ENCODE measurements around the gene PADI4.

The PADI4 gene

DNA sequence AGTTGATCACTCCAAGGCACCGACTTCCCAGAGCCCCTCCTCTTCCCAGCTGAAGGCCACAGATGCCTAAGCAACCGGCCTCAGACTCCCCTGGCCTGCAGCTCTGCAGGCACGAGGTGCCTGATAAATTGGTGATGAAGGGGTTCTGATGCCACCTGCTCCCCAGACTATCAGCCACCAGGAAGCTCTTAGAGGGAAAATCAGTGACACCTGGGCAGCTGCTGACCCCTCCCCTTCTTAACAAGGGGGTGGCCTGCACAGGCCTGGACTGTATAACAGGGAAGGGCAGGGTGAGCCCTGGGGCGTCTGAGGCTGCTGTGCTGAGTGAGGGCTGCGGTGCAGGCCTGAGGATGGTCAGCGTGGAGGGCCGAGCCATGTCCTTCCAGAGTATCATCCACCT lies 63.9 kb downstream of the PADI4 start, which contains the start of gene PADI6:
TSS of gene PADI6 (plus strand) at position 301 of the 400 bp plus-strand sequence. CDS start at position 351, 50 bp downstream.
- POLR2A ChIA-PET = no interaction called here
- TF ChIP-seq PRDM2 (tag by site-specific recombination; IDR thresholded peaks at IDR 0.05; ENCODE audit: borderline replicate concordance) = no peak
- TF ChIP-seq ZNF121 (tag by site-specific recombination; IDR thresholded peaks at IDR 0.05) = no peak
- no peak for TF ChIP-seq ZNF175 (tag by site-specific recombination; IDR thresholded peaks at IDR 0.05)
- no peak for TF ChIP-seq ZNF610 (tag by site-specific recombination; IDR thresholded peaks at IDR 0.05; ENCODE audit: borderline replicate concordance)
- CTCF ChIA-PET = interaction anchor here (0.7 to 1.3 kb wide), 6 partner anchors 9 to 326 kb away, joined by 3 to 8 read pairs (median 3); no protein-coding TSS in a partner anchor

DNA sequence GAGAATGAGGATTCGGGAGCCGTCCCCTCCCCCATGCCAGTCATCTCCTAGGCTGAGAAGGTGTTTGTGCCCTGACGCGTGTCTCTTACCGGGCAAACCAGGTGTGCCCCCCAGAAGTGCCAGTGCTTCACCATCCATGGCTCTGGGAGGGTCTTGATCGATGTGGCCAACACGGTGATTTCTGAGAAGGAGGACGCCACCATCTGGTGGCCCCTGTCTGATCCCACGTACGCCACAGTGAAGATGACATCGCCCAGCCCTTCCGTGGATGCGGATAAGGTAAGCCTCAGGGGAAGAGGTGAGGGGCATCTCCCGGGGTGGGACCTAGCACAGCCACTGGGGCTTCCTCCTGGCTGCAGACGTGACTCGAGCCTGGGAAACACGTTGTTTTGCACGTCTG lies 65.0 kb downstream of the PADI4 start:
- Histone ChIP-seq H3K36me3 (ENCODE audit: control insufficient read depth in 2 of 2, insufficient read depth in 1 of 2, low read length in 2 of 2) (no peaks in the 10 kb centered on the region), H3K27ac (ENCODE audit: extremely low read depth, low read depth, low read length) (no peak overlapping the region), H3K4me1 (ENCODE audit: control insufficient read depth, insufficient read depth, low read length) (no peaks in the 10 kb centered on the region), H3K9me3 (ENCODE audit: control insufficient read depth, insufficient read depth, low read depth, low read length) (no peaks in the 10 kb centered on the region), H3K4me3 (ENCODE audit: low read depth, low read length) (no peak overlapping the region)
- POLR2A ChIA-PET = no interaction called here
- TF ChIP-seq HOXA7 (CRISPR knock-in tag; IDR thresholded peaks at IDR 0.05; ENCODE audit: borderline replicate concordance) (no peak), ZNF394 (tag by site-specific recombination; IDR thresholded peaks at IDR 0.05; ENCODE audit: borderline replicate concordance) (no peak), BCL11A (tag by site-specific recombination; IDR thresholded peaks at IDR 0.05; ENCODE audit: low read depth) (no peak), SETDB1 (IDR thresholded peaks at IDR 0.05; ENCODE audit: insufficient read length, low read length) (no peak), ZBTB7A (tag by site-specific recombination; IDR thresholded peaks at IDR 0.05; ENCODE audit: low read depth) (no peak), PRDM2 (tag by site-specific recombination; IDR thresholded peaks at IDR 0.05; ENCODE audit: borderline replicate concordance) (no peak), ZNF146 (tag by site-specific recombination; IDR thresholded peaks at IDR 0.05) (no peak), ZNF670 (tag by site-specific recombination; IDR thresholded peaks at IDR 0.05; ENCODE audit: low read depth) (no peak), FEZF1 (tag by site-specific recombination; IDR thresholded peaks at IDR 0.05) (no peak), ZNF791 (tag by site-specific recombination; IDR thresholded peaks at IDR 0.05) (no peak), SP2 (tag by site-specific recombination; IDR thresholded peaks at IDR 0.05) (no peak), ZNF266 (tag by site-specific recombination; IDR thresholded peaks at IDR 0.05; ENCODE audit: low read depth) (no peak)
- CTCF ChIA-PET = interaction anchor here (1.0 kb wide), 1 partner anchor 248 kb away, joined by 3 read pairs; no protein-coding TSS in a partner anchor

More for the DNA sequence above, 63.9 kb downstream of the PADI4 start, which contains the start of gene PADI6:
- no peaks in the 10 kb centered on the region for H3K4me1 ChIP-seq (ENCODE audit: control insufficient read depth, insufficient read depth, low read length)
- H3K4me3 ChIP-seq (ENCODE audit: low read depth, low read length) = no peak within 1 kb of the TSS
- no peak within 1 kb of the TSS for H3K27ac ChIP-seq (ENCODE audit: extremely low read depth, low read depth, low read length)
- no peaks in the 10 kb centered on the region for H3K9me3 ChIP-seq (ENCODE audit: control insufficient read depth, insufficient read depth, low read depth, low read length)
- H3K36me3 ChIP-seq (ENCODE audit: control insufficient read depth in 2 of 2, insufficient read depth in 1 of 2, low read length in 2 of 2) = no peaks in the 10 kb centered on the region
